ENCODE measurements around the gene SLC28A1. TPM values are rescaled to one million over a fixed set of nuclear protein-coding genes. Genes with fewer than 3 reads are reported as not detected.

The SLC28A1 gene
- total and polyA plus RNA-seq, 4 donors = 0.09 to 39.7 (median 18.3) TPM

DNA sequence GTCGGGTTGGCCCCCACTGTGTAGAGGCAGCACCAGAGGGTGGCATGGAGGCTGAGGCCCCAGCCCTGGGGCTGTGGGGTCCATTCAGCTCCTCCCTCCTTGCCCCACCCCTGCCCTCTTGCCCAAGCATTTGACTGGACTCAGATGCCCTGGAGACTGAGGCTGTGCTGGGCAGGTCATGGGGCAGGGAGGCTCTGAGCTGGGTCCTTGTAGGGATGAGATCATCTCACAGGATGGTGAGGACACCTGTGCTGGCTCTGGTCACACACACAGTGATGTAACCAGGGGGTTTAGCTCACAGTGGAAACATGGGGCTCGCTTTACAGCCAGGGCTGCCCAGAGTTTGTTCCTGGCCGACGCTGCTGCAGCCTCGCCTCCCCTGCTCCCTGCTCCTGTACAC is 49.5 kb upstream of the SLC28A1 start:
- Histone ChIP-seq H3K9me3 (ENCODE audit: control insufficient read depth in 4 of 4, low read length in 3 of 4) (no peaks in the 10 kb centered on the region), H3K4me3 (ENCODE audit: low read depth in 1 of 3, low read length in 3 of 3) (no peak overlapping the region), H3K36me3 (ENCODE audit: control insufficient read depth in 4 of 4, insufficient read depth in 3 of 4, low read depth in 1 of 4, low read length in 3 of 4) (no peaks in the 10 kb centered on the region), H3K9ac (ENCODE audit: low read depth in 1 of 2, low read length in 2 of 2) (no peak overlapping the region), H3K27ac (ENCODE audit: low read depth in 1 of 2, low read length in 2 of 2) (no peak overlapping the region), H3K27me3 (ENCODE audit: control insufficient read depth in 4 of 4, insufficient read depth in 4 of 4, low read length in 3 of 4) (no peaks in the 10 kb centered on the region), H3K4me1 (ENCODE audit: control insufficient read depth in 4 of 4, insufficient read depth in 4 of 4, low read length in 3 of 4) (peaks cover 0 to 13% (median 12%) of the 10 kb centered on the region in 4 donors)
- no peak for TF ChIP-seq RAD21 (IDR thresholded peaks at IDR 0.05)
- TF ChIP-seq SP1 (IDR thresholded peaks at IDR 0.05) = no peak
- TF ChIP-seq, protein P1, sequence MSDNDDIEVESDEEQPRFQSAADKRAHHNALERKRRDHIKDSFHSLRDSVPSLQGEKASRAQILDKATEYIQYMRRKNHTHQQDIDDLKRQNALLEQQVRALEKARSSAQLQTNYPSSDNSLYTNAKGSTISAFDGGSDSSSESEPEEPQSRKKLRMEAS (IDR thresholded peaks at IDR 0.05) = no peak
- no peak for TF ChIP-seq HNF4A (conservative IDR thresholded peaks at IDR 0.05)
- TF ChIP-seq, protein P2, sequence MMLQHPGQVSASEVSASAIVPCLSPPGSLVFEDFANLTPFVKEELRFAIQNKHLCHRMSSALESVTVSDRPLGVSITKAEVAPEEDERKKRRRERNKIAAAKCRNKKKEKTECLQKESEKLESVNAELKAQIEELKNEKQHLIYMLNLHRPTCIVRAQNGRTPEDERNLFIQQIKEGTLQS (IDR thresholded peaks at IDR 0.05) = no peak
- no peak for TF ChIP-seq FOXA1 (IDR thresholded peaks at IDR 0.05)
- TF ChIP-seq, protein P3, sequence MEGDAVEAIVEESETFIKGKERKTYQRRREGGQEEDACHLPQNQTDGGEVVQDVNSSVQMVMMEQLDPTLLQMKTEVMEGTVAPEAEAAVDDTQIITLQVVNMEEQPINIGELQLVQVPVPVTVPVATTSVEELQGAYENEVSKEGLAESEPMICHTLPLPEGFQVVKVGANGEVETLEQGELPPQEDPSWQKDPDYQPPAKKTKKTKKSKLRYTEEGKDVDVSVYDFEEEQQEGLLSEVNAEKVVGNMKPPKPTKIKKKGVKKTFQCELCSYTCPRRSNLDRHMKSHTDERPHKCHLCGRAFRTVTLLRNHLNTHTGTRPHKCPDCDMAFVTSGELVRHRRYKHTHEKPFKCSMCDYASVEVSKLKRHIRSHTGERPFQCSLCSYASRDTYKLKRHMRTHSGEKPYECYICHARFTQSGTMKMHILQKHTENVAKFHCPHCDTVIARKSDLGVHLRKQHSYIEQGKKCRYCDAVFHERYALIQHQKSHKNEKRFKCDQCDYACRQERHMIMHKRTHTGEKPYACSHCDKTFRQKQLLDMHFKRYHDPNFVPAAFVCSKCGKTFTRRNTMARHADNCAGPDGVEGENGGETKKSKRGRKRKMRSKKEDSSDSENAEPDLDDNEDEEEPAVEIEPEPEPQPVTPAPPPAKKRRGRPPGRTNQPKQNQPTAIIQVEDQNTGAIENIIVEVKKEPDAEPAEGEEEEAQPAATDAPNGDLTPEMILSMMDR (IDR thresholded peaks at IDR 0.05; ENCODE audit: low read depth, low read length, missing input control) = no peak
- no peak for TF ChIP-seq FOXA2 (IDR thresholded peaks at IDR 0.05)
- TF ChIP-seq HNF4G (IDR thresholded peaks at IDR 0.05) = no peak
- no peak for DNase-seq (ENCODE audit: low spot score)
- WGBS = 94% methylated on average over 5 of the region's 5 CpGs

DNA sequence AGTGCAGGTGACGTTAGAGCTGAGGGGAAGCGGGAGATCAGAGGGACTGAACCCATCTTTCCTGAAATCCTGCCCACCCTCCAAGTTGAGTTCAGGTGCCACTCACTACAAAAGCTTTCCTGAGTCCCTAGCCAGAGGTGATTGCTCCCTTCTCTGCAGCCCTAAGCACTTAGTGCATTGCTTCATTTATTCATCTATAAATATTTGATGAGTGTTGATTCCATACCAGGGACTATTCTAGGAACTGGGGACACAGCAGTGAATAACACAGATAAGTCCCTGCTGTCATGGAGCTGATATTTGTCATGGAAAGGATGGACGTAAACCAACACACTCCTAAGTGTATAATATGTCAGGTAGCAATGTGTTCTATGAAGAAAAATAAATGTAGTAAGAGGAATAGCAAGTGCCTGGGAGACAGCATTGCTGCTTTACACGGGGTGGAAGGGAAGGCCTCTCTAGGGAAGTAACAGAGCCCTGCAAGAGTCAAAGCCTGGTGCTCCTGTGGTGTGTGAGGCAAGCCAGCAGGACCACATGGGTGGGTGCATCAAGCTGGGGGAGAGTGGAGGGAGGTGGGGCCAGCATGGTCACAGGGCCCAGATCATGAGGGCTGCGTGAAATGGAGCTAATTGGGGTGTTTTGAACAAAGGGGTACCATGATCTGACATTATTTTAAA is 48.7 kb upstream of the SLC28A1 start:
- Histone ChIP-seq H3K9ac (ENCODE audit: low read depth in 1 of 2, low read length in 2 of 2) (no peak overlapping the region), H3K36me3 (ENCODE audit: control insufficient read depth in 4 of 4, insufficient read depth in 3 of 4, low read depth in 1 of 4, low read length in 3 of 4) (no peaks in the 10 kb centered on the region), H3K27ac (ENCODE audit: low read depth in 1 of 2, low read length in 2 of 2) (no peak overlapping the region), H3K27me3 (ENCODE audit: control insufficient read depth in 4 of 4, insufficient read depth in 4 of 4, low read length in 3 of 4) (no peaks in the 10 kb centered on the region), H3K4me1 (ENCODE audit: control insufficient read depth in 4 of 4, insufficient read depth in 4 of 4, low read length in 3 of 4) (peaks cover 0 to 19% (median 17%) of the 10 kb centered on the region in 4 donors), H3K4me3 (ENCODE audit: low read depth in 1 of 3, low read length in 3 of 3) (no peak overlapping the region), H3K9me3 (ENCODE audit: control insufficient read depth in 4 of 4, low read length in 3 of 4) (no peaks in the 10 kb centered on the region)
- DNase-seq (ENCODE audit: low spot score) = no peak
- TF ChIP-seq, protein P3 (IDR thresholded peaks at IDR 0.05; ENCODE audit: low read depth, low read length, missing input control) = no peak
- 84% methylated on average over 5 of the region's 5 CpGs for WGBS

DNA sequence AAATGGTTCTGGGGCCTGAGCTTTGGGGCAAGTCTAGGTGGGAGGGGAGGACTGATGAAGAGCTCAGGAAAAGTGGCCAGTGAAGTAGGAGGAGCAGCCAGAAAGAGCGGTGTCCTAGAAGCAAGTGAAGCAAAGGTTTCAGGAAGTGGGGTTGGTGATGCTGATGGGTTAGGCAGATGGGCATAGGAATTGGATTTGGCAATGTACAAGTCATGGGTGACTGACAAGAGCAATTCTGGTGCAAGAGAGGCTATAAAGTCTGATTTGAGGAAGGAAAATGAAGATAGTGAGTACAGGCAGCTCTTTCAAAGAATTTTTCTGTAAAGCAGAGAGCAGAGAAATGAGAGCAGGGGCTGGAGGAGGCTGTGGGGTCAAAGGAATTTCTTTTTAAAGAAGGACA is 47.6 kb upstream of the SLC28A1 start:
- H3K4me1 ChIP-seq (ENCODE audit: control insufficient read depth in 4 of 4, insufficient read depth in 4 of 4, low read length in 3 of 4) = peaks cover 2 to 28% (median 19%) of the 10 kb centered on the region in 4 donors
- 88% methylated on average over 1 of the region's 1 CpG for WGBS
- no peak for DNase-seq (ENCODE audit: low spot score)
- no peaks in the 10 kb centered on the region for H3K9me3 ChIP-seq (ENCODE audit: control insufficient read depth in 4 of 4, low read length in 3 of 4)
- H3K36me3 ChIP-seq (ENCODE audit: control insufficient read depth in 4 of 4, insufficient read depth in 3 of 4, low read depth in 1 of 4, low read length in 3 of 4) = no peaks in the 10 kb centered on the region
- no peak overlapping the region for H3K9ac ChIP-seq (ENCODE audit: low read depth in 1 of 2, low read length in 2 of 2)
- no peaks in the 10 kb centered on the region for H3K27me3 ChIP-seq (ENCODE audit: control insufficient read depth in 4 of 4, insufficient read depth in 4 of 4, low read length in 3 of 4)
- H3K27ac ChIP-seq (ENCODE audit: low read depth in 1 of 2, low read length in 2 of 2) = no peak overlapping the region
- no peak for TF ChIP-seq NR2F2 (IDR thresholded peaks at IDR 0.05)
- TF ChIP-seq GABPA (IDR thresholded peaks at IDR 0.05 in 1 of 2, conservative IDR thresholded peaks at IDR 0.05 in 1 of 2) = no peak
- TF ChIP-seq YY1 (IDR thresholded peaks at IDR 0.05) = no peak
- no peak for TF ChIP-seq FOXA2 (IDR thresholded peaks at IDR 0.05)
- TF ChIP-seq JUND (IDR thresholded peaks at IDR 0.05) = no peak
- TF ChIP-seq, protein P3 (IDR thresholded peaks at IDR 0.05; ENCODE audit: low read depth, low read length, missing input control) = no peak
- TF ChIP-seq, protein P1 (IDR thresholded peaks at IDR 0.05) = no peak
- TF ChIP-seq, protein P4, sequence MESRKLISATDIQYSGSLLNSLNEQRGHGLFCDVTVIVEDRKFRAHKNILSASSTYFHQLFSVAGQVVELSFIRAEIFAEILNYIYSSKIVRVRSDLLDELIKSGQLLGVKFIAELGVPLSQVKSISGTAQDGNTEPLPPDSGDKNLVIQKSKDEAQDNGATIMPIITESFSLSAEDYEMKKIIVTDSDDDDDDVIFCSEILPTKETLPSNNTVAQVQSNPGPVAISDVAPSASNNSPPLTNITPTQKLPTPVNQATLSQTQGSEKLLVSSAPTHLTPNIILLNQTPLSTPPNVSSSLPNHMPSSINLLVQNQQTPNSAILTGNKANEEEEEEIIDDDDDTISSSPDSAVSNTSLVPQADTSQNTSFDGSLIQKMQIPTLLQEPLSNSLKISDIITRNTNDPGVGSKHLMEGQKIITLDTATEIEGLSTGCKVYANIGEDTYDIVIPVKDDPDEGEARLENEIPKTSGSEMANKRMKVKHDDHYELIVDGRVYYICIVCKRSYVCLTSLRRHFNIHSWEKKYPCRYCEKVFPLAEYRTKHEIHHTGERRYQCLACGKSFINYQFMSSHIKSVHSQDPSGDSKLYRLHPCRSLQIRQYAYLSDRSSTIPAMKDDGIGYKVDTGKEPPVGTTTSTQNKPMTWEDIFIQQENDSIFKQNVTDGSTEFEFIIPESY (IDR thresholded peaks at IDR 0.05) = no peak
- no peak for TF ChIP-seq FOXA1 (IDR thresholded peaks at IDR 0.05)
- TF ChIP-seq RAD21 (IDR thresholded peaks at IDR 0.05) = no peak
- TF ChIP-seq RXRA (IDR thresholded peaks at IDR 0.05) = no peak
- no peak for TF ChIP-seq TAF1 (conservative IDR thresholded peaks at IDR 0.05)
- no peak for TF ChIP-seq EGR1 (IDR thresholded peaks at IDR 0.05; ENCODE audit: low read depth in 2 of 2)
- H3K4me3 ChIP-seq (ENCODE audit: low read depth in 1 of 3, low read length in 3 of 3) = no peak overlapping the region
